ENCODE measurements around the gene CCDC78.

DNA sequence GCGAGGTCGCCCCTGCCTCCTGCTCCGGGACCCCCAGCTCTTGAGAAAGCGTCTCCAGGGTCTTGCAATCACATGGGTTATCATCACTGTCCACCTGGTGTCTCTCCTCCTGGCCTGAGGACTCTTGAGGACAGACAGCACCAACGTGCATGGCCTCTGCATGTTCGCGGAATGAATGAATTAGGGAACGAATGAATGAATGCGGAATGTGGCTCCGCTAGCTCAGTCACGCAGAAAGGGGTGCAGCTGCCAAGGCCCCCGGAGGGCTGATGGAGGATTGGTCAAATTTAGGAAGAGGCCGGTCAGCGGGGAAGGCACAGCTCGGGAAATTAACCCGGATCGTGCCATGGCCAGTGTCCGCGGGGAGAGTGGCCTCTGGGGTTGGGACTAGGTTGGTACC lies 23.9 kb downstream of the CCDC78 start:
- TF ChIP-seq, protein P1, sequence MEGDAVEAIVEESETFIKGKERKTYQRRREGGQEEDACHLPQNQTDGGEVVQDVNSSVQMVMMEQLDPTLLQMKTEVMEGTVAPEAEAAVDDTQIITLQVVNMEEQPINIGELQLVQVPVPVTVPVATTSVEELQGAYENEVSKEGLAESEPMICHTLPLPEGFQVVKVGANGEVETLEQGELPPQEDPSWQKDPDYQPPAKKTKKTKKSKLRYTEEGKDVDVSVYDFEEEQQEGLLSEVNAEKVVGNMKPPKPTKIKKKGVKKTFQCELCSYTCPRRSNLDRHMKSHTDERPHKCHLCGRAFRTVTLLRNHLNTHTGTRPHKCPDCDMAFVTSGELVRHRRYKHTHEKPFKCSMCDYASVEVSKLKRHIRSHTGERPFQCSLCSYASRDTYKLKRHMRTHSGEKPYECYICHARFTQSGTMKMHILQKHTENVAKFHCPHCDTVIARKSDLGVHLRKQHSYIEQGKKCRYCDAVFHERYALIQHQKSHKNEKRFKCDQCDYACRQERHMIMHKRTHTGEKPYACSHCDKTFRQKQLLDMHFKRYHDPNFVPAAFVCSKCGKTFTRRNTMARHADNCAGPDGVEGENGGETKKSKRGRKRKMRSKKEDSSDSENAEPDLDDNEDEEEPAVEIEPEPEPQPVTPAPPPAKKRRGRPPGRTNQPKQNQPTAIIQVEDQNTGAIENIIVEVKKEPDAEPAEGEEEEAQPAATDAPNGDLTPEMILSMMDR (conservative IDR thresholded peaks at IDR 0.05; ENCODE audit: low read depth in 2 of 2), result no peak
- TF ChIP-seq CREB1 (CRISPR knock-in tag; IDR thresholded peaks at IDR 0.05; ENCODE audit: low read depth) (no peak), NANOG (IDR thresholded peaks at IDR 0.05; ENCODE audit: borderline replicate concordance) (no peak), EZH2 (IDR thresholded peaks at IDR 0.05; ENCODE audit: low read depth, unreplicated experiment) (no peak), EZH2phosphoT487 (IDR thresholded peaks at IDR 0.05; ENCODE audit: unreplicated experiment) (no peak), POLR2AphosphoS5 (IDR thresholded peaks at IDR 0.05; ENCODE audit: low read depth) (no peak), JUNB (IDR thresholded peaks at IDR 0.05; ENCODE audit: unreplicated experiment) (no peak)
- TF ChIP-seq, protein P2, sequence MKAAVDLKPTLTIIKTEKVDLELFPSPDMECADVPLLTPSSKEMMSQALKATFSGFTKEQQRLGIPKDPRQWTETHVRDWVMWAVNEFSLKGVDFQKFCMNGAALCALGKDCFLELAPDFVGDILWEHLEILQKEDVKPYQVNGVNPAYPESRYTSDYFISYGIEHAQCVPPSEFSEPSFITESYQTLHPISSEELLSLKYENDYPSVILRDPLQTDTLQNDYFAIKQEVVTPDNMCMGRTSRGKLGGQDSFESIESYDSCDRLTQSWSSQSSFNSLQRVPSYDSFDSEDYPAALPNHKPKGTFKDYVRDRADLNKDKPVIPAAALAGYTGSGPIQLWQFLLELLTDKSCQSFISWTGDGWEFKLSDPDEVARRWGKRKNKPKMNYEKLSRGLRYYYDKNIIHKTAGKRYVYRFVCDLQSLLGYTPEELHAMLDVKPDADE (IDR thresholded peaks at IDR 0.05), result no peak
- TF ChIP-seq, protein P3, sequence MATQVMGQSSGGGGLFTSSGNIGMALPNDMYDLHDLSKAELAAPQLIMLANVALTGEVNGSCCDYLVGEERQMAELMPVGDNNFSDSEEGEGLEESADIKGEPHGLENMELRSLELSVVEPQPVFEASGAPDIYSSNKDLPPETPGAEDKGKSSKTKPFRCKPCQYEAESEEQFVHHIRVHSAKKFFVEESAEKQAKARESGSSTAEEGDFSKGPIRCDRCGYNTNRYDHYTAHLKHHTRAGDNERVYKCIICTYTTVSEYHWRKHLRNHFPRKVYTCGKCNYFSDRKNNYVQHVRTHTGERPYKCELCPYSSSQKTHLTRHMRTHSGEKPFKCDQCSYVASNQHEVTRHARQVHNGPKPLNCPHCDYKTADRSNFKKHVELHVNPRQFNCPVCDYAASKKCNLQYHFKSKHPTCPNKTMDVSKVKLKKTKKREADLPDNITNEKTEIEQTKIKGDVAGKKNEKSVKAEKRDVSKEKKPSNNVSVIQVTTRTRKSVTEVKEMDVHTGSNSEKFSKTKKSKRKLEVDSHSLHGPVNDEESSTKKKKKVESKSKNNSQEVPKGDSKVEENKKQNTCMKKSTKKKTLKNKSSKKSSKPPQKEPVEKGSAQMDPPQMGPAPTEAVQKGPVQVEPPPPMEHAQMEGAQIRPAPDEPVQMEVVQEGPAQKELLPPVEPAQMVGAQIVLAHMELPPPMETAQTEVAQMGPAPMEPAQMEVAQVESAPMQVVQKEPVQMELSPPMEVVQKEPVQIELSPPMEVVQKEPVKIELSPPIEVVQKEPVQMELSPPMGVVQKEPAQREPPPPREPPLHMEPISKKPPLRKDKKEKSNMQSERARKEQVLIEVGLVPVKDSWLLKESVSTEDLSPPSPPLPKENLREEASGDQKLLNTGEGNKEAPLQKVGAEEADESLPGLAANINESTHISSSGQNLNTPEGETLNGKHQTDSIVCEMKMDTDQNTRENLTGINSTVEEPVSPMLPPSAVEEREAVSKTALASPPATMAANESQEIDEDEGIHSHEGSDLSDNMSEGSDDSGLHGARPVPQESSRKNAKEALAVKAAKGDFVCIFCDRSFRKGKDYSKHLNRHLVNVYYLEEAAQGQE (IDR thresholded peaks at IDR 0.05; ENCODE audit: unreplicated experiment), result no peak

Data from GM23338 (cell line).